GM18507 (cell line): ENCODE results near the gene TSTD1.
A peak's percentile ranks its signal among the peaks of the same experiment; 100 is the strongest.
"Not testable (repeated sequence)": the region's sequence is repeated elsewhere in the genome, so short reads cannot be mapped to it uniquely, and the experiment has no call there.

Source experiments
- DNase-seq: peaks from one replicate; pipeline ENCODE4 v3.0.0; 2011; ENCODE audit warnings: low read depth; ENCODE audit not compliant: insufficient read length; ENCODE audit errors: extremely low spot score
- FAIRE-seq: peaks from 2 replicates; lab custom pipeline; 2011; peaks lifted over from hg19 to GRCh38; lab: Jason Lieb, UNC

Gene TSTD1

DNA sequence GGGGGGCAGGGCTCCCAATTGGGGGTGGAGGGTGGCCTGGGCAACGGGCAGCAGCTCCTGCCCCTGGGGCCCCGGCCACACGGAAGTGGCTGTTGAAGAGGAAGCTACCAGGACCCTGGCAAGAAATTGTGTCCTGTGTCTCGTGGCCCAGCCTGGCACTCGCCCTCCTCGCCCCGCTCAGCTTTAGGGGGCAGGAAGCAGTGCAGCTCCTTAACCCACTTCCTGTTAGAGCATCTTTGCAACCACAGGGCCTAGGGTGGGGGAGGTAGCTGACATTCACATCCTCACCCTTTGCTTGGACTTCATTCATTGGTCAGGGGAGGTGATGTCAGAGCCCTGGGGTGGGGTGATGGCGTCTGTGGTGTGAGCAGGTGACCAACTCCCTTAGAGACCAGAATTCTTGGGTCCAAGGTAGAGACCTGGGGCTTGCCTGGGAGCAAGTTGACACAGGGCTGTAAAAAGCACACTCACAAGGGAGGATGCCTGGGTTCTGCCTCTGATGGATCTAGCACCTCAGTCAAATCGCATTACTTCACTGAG is 31.0 kb upstream of the TSTD1 start, which contains the start of gene ARHGAP30:
Gene ARHGAP30, minus strand, starts transcription at position 161 of the 540 bp plus-strand sequence. CDS start 267 bp downstream, outside the sequence.
- FAIRE-seq (peak; percentile 99), DNase-seq (peak; percentile 94)

DNA sequence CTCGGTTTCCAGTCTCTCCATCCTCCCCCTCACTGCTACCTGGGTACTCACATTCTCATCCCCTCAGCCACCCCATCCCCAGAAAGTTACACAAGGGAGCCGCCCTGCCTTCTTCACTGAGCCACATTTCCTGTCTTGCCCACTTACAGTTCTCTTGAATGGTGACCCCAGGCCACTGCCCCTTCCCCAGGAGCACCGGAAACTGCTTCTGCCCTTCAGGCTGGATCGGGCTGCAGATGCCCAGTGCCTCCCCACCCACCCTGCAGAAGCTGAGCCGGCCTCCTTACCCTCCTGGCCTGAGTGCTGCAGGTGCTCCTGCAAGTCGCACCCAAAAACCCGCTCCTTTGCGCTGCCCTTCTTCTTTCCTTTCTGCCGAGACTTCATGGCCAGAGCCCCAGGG is 30.5 kb upstream of the TSTD1 start:
- DNase-seq (no peak), FAIRE-seq (peak; percentile 53)

- DNase-seq (peak; percentile 64), FAIRE-seq (peak; percentile 99)
Measured at GRCh38 chr1:161068306-161069234, 29.8 kb upstream of the TSTD1 start.

- DNase-seq (no peak), FAIRE-seq (no peak)
Measured at GRCh38 chr1:161066694-161067093, 27.9 kb upstream of the TSTD1 start.

GRCh38 chr1:161065681-161066080 is 26.9 kb upstream of the TSTD1 start:
- FAIRE-seq, DNase-seq: not testable (repeated sequence)

DNA sequence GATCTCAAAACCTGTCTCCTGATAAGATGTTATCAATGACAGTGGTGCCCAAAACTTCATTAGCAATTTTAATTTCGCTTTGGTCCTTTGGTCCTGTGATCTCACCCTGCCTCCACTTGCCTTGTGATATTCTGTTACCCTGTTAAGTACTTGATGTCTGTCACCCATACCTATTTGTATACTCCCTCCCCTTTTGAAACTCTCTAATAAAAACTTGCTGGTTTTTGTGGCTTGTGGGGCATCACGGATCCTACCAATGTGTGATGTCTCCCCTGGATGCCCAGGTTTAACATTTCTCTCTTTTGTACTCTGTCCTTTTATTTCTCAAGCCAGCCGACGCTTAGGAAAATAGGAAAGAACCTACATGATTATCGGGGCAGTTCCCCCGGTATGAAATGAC is 25.2 kb upstream of the TSTD1 start:
- FAIRE-seq, DNase-seq: not testable (repeated sequence)

DNA sequence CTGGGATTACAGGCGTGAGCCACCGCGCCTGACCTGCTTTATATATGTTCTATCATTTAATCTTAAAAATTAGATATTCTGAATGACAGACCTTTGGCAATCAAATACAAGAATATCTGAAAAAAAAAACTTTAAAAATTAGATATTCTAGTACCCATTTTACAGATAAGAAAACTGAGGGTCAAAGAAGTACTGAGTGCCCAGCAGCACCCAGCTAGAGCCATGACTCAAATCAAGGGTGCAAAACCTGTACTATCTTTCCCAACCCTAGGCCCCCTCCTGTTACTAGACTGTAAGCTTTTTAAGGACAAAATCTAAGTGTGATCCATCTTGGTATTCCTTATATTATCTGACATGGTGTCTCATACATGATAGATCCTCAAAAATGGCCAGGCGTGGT is 22.7 kb upstream of the TSTD1 start:
- FAIRE-seq = no peak
- no peak for DNase-seq

DNA sequence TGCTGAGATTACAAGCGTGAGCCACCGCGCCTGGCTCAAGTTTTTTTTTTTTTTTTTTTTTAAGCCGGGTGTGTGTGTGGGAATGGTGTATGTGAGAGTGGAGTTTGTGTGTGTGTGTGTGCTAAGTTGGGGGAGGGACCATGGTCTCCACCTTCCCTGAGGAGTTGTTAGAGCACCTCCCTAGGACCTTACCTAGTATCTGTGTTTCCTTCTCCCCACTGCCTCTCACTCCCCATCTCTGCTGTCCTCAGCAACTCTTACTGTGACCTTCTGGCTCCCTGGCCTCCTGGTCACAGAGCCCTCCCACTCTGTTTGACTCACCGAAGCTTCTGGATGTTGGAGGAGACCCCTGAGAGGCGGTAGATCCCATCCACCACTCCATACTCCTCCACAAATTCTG is 20.5 kb upstream of the TSTD1 start:
- DNase-seq = no peak
- FAIRE-seq = no peak

GRCh38 chr1:161054805-161055204 is 16.0 kb upstream of the TSTD1 start:
- FAIRE-seq = no peak
- no peak for DNase-seq

DNA sequence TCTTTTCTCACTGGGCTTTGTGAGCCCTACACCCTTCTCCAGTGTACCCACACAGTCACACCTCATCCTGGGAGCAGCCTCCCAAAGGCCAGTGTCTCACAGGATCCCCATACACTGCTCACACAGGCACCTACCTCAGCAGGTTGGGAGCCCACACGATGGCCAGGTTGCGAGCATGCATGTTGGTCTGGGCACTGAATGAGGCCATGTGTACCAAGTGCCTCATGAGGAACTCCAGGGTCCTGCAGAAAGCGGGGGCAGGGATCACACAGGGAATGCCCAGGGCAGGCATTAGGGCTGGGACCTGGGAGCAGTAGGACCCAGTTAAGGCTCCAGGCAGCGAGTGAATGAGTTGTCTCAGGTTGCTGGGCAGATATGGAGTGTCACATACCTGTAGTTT is 15.5 kb upstream of the TSTD1 start:
- no peak for DNase-seq
- FAIRE-seq = no peak

DNA sequence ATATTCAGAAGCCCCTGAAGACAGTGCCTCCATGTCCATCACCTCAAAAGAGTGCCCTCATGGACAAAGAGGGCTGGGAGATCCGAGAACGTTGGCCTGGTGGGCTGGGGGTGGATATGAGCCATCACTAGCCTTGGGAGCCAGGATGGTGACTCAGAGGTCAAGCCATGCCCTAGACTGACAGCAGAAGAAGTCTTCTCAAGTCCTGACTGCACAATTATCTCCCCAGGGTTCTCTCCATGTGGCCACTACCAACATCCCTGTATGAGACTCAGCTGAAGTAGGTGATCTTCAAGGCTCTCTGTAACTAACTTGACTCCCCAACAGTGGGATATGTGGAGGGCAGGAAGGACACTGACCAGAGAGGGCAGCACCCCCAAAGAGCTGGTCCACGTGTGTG is 14.1 kb upstream of the TSTD1 start:
- no peak for FAIRE-seq
- no peak for DNase-seq

GRCh38 chr1:161051219-161051618 is 12.5 kb upstream of the TSTD1 start:
- DNase-seq (no peak), FAIRE-seq (no peak)

GRCh38 chr1:161048949-161049722 is 10.4 kb upstream of the TSTD1 start:
- no peak for DNase-seq
- no peak for FAIRE-seq

DNA sequence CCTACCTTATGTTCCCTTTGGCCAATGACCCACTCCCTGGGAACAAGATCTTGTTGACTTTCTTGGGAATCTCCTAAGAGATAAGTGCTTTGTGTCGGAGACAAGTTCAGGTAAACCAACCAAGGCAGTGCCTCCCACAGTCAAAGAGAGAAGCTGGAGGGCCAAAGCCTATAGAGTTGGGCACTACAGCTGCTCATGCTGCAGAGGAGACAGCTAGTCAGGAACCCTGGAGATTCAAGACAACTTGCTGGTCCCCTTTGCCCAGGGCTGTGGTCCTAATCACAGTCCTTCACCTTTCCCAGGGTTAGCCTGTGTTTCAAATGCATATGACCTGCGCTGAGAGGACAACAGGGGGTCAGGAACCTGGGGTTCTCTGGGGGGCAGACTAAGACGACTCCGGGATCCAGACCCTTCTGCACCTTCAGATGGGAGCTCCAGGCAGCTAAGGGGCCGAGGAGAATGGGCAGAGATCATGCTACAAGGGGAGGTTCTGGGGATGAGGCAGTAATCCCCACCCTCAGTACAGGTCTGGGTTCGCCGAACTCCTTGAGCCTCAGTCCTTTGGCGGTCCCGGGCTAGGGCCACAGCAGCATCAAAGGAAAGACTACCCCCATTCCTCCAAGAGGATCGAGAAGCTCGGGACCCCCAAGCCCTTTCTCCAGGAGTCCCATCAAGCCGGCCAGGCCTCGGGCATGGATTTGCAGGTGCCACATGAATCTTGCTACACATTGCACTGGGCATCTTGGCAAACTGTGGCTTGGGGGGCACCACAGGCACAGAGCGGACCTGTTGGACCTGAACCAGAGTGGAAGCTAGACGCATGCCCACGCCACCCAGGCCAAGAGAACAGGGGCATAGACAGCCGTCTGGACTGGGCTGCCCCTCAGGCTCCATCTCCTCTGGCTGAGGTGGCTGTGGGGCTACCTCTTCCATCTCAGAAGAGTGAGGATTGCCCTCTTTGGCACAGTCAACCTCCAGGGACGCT is 9.0 kb upstream of the TSTD1 start:
- FAIRE-seq = no peak
- DNase-seq = no peak

DNA sequence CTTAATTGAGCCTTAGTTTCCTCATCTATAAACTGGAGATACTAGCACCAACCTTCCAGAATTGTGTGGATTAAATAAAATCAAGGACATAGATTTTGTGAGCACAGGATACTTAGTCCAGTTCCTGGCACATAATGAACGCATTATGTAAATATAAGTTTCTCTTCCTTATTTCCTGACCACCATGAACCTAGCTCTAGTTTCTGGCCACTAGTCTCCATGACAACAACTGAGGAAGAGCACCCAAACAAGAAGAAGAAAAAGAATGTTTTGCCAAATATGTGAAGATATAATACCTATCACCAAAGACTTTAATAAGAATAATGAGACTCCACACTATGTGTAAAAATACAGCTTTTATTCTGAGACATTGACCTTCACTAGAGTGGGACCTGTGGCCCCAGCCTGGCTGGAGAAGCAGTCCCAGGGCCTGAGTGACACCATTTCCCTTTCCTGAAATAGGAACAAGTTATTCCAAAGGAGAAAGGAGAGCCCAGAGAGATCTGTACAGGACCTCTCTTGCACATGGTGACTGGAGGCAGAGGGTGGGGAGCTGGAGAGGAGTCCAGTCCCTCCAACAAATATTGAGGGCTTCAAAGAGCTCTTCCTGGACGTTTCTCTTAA is 8.0 kb upstream of the TSTD1 start:
- DNase-seq (no peak), FAIRE-seq (peak; percentile 88)

- no peak for DNase-seq
- FAIRE-seq = peak; percentile 94
Measured at GRCh38 chr1:161045736-161046604, 7.2 kb upstream of the TSTD1 start, which contains the start of gene USF1. Gene USF1, minus strand, starts transcription at chr1:161045977. Its CDS starts 2,702 bp downstream, at chr1:161043275.

- DNase-seq (no peak), FAIRE-seq (peak; percentile 91)
Measured at GRCh38 chr1:161044908-161045735, 6.4 kb upstream of the TSTD1 start.
